Liver (tissue), 3 donors: Measurements from ENCODE around the gene LELP1.

Experiments
- CTCF ChIP-seq: fragments of 150-350 bp; IDR thresholded peaks from 2 replicates; pipeline ENCODE4 v1.5.1; 2017; ENCODE audit warnings: improper control_type of control experiment, low read depth, low read length; ENCODE audit not compliant: missing input control
- FOXA1 ChIP-seq: IDR thresholded peaks from 2 replicates; pipeline ENCODE4 v1.6.1; 2016; ENCODE audit warnings: antibody characterized with exemption
- NR2F2 ChIP-seq: IDR thresholded peaks from 2 replicates; pipeline ENCODE4 v1.6.1; 2016; ENCODE audit warnings: antibody characterized with exemption
- RAD21 ChIP-seq, 2 donors: IDR thresholded peaks; 2 replicates each; pipeline ENCODE4 v1.6.1; 2016; ENCODE audit warnings: antibody characterized with exemption in 2 of 2, mild to moderate bottlenecking in 2 of 2
- SP1 ChIP-seq: IDR thresholded peaks from 2 replicates; pipeline ENCODE4 v1.6.1; 2018; ENCODE audit warnings: antibody characterized with exemption, mild to moderate bottlenecking
- TAF1 ChIP-seq: conservative IDR thresholded peaks from 2 replicates; pipeline ENCODE4 v1.6.1; 2016; ENCODE audit warnings: antibody characterized with exemption, mild to moderate bottlenecking
- TF ChIP-seq, protein P1 (sequence below): IDR thresholded peaks from 2 replicates; pipeline ENCODE4 v1.6.1; 2016; ENCODE audit warnings: antibody characterized with exemption
- TF ChIP-seq, protein P2 (sequence below): IDR thresholded peaks from 2 replicates; pipeline ENCODE4 v1.6.1; 2016; ENCODE audit warnings: antibody characterized with exemption
- TF ChIP-seq, protein P3 (sequence below): IDR thresholded peaks from 2 replicates; pipeline ENCODE4 v1.6.1; 2016; ENCODE audit warnings: antibody characterized with exemption, mild to moderate bottlenecking
- donor health status: healthy.
- donor health status: healthy.

GRCh38 chr1:153248176-153248879, 45.1 kb downstream of the LELP1 start:
- TF ChIP-seq CTCF (no peak), RAD21 (IDR thresholded peaks at IDR 0.05) (no peak), SP1 (no peak), FOXA1 (no peak), TAF1 (no peak), NR2F2 (no peak)
- TF ChIP-seq, protein P1, sequence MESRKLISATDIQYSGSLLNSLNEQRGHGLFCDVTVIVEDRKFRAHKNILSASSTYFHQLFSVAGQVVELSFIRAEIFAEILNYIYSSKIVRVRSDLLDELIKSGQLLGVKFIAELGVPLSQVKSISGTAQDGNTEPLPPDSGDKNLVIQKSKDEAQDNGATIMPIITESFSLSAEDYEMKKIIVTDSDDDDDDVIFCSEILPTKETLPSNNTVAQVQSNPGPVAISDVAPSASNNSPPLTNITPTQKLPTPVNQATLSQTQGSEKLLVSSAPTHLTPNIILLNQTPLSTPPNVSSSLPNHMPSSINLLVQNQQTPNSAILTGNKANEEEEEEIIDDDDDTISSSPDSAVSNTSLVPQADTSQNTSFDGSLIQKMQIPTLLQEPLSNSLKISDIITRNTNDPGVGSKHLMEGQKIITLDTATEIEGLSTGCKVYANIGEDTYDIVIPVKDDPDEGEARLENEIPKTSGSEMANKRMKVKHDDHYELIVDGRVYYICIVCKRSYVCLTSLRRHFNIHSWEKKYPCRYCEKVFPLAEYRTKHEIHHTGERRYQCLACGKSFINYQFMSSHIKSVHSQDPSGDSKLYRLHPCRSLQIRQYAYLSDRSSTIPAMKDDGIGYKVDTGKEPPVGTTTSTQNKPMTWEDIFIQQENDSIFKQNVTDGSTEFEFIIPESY = no peak
- TF ChIP-seq, protein P2, sequence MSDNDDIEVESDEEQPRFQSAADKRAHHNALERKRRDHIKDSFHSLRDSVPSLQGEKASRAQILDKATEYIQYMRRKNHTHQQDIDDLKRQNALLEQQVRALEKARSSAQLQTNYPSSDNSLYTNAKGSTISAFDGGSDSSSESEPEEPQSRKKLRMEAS = no peak
- TF ChIP-seq, protein P3, sequence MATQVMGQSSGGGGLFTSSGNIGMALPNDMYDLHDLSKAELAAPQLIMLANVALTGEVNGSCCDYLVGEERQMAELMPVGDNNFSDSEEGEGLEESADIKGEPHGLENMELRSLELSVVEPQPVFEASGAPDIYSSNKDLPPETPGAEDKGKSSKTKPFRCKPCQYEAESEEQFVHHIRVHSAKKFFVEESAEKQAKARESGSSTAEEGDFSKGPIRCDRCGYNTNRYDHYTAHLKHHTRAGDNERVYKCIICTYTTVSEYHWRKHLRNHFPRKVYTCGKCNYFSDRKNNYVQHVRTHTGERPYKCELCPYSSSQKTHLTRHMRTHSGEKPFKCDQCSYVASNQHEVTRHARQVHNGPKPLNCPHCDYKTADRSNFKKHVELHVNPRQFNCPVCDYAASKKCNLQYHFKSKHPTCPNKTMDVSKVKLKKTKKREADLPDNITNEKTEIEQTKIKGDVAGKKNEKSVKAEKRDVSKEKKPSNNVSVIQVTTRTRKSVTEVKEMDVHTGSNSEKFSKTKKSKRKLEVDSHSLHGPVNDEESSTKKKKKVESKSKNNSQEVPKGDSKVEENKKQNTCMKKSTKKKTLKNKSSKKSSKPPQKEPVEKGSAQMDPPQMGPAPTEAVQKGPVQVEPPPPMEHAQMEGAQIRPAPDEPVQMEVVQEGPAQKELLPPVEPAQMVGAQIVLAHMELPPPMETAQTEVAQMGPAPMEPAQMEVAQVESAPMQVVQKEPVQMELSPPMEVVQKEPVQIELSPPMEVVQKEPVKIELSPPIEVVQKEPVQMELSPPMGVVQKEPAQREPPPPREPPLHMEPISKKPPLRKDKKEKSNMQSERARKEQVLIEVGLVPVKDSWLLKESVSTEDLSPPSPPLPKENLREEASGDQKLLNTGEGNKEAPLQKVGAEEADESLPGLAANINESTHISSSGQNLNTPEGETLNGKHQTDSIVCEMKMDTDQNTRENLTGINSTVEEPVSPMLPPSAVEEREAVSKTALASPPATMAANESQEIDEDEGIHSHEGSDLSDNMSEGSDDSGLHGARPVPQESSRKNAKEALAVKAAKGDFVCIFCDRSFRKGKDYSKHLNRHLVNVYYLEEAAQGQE = no peak
